Left lung (tissue), 10 donors: ENCODE data around the gene GRK7. TPM values are rescaled to one million over a fixed set of nuclear protein-coding genes. Genes with fewer than 3 reads are reported as not detected.

ENCODE experiments used
- ATAC-seq: fragments of 200-7000 bp; cut with Tn5 transposase; one replicate; pipeline ENCODE4 v1.9.1; 2020; ENCODE audit warnings: moderate library complexity
- DNase-seq, 4 donors: peaks; one replicate each; pipeline ENCODE4 v3.0.0-alpha.2; 2013 to 2020
- H3K27ac ChIP-seq, 2 donors: fragments of 200-600 bp; sonication (generic) in 1 of 2; one replicate each; pipeline versions ENCODE4 v1.5.0 to v1.8.0; 2020 to 2021
- H3K27me3 ChIP-seq, 2 donors: fragments of 200-600 bp; sonication (generic) in 1 of 2; one replicate each; pipeline versions ENCODE4 v1.5.0 to v1.8.0; 2020 to 2021
- H3K36me3 ChIP-seq, 2 donors: fragments of 200-600 bp; sonication (generic) in 1 of 2; one replicate each; pipeline versions ENCODE4 v1.5.0 to v1.8.0; 2020 to 2021
- H3K4me1 ChIP-seq, 2 donors: fragments of 200-600 bp; one replicate each; pipeline ENCODE4 v1.8.0; 2021
- H3K4me3 ChIP-seq, 2 donors: fragments of 200-600 bp; sonication (generic) in 1 of 2; one replicate each; pipeline versions ENCODE4 v1.5.0 to v1.8.0; 2020 to 2021; ENCODE audit warnings: mild to moderate bottlenecking in 1 of 2
- H3K9me3 ChIP-seq, 2 donors: fragments of 200-600 bp; sonication (generic) in 1 of 2; one replicate each; pipeline versions ENCODE4 v1.5.0 to v1.8.0; 2020 to 2021
- CTCF ChIP-seq, 2 donors: fragments of 200-600 bp; sonication (generic) in 1 of 2; IDR thresholded peaks; one replicate each; pipeline versions ENCODE4 v1.5.0 to v1.8.0; 2021; ENCODE audit warnings: antibody characterized with exemption in 2 of 2
- intact Hi-C, 2 donors: fragments of 100-400 bp; cut with DNase I; formaldehyde crosslinking; loops; one replicate each; pipeline versions ENCODE4 v1.11.2 to v1.14.2; 2022
- polyA plus RNA-seq, 6 donors: library from polyadenylated mRNA; unstranded; fragments of 120-200 nt; gene quantifications; one replicate each; pipeline ENCODE4 v1.2.1, GENCODE V29; 2013; ENCODE audit not compliant: insufficient read length in 6 of 6
- total RNA-seq, 2 donors: library from RNA; stranded (reverse); fragmentation: NEBNext Ultra II Directional; extraction: Animal tissue kit (Norgen Biotek cat#: 25700); gene quantifications; one replicate each; pipeline ENCODE4 v1.2.1, GENCODE V29; 2021
- donor health status: DM: no; HTN: yes; CAD: no.
- donor health status: DM: no; HTN: no; CAD: no.

Gene GRK7
- total and polyA plus RNA-seq, 8 donors, result 0.06 to 0.19 (median 0.13) TPM; not detected in 2

- ATAC-seq, result no peak
- intact Hi-C loops, result no loop called here
- no peak for TF ChIP-seq CTCF (IDR thresholded peaks at IDR 0.05)
Measured at GRCh38 chr3:141808586-141808985, 45.4 kb downstream of the GRK7 start.

GRCh38 chr3:141810161-141810560 is 47.0 kb downstream of the GRK7 start:
- ATAC-seq, result no peak
- H3K36me3 ChIP-seq, result no peaks in the 10 kb centered on the region
- H3K27me3 ChIP-seq, result no peaks in the 10 kb centered on the region
- no peak overlapping the region for H3K27ac ChIP-seq
- intact Hi-C loops, result no loop called here
- no peak for DNase-seq
- no peaks in the 10 kb centered on the region for H3K4me1 ChIP-seq
- no peaks in the 10 kb centered on the region for H3K9me3 ChIP-seq
- TF ChIP-seq CTCF (IDR thresholded peaks at IDR 0.05), result no peak
- no peak overlapping the region for H3K4me3 ChIP-seq

More at GRCh38 chr3:141808586-141808985, 45.4 kb downstream of the GRK7 start:
- no peaks in the 10 kb centered on the region for H3K4me1 ChIP-seq
- no peaks in the 10 kb centered on the region for H3K27me3 ChIP-seq
- no peaks in the 10 kb centered on the region for H3K36me3 ChIP-seq
- H3K4me3 ChIP-seq, result no peak overlapping the region
- H3K27ac ChIP-seq, result no peak overlapping the region
- no peak for DNase-seq
- H3K9me3 ChIP-seq, result no peaks in the 10 kb centered on the region

GRCh38 chr3:141811348-141811747 is 48.1 kb downstream of the GRK7 start:
- Histone ChIP-seq H3K27me3 (no peaks in the 10 kb centered on the region), H3K9me3 (no peaks in the 10 kb centered on the region), H3K4me1 (no peaks in the 10 kb centered on the region), H3K36me3 (no peaks in the 10 kb centered on the region), H3K4me3 (no peak overlapping the region), H3K27ac (no peak overlapping the region)
- no peak for TF ChIP-seq CTCF (IDR thresholded peaks at IDR 0.05)
- no peak for DNase-seq
- intact Hi-C loops, result no loop called here
- ATAC-seq, result no peak

- H3K9me3 ChIP-seq, result no peaks in the 10 kb centered on the region
- no peaks in the 10 kb centered on the region for H3K36me3 ChIP-seq
- TF ChIP-seq CTCF (IDR thresholded peaks at IDR 0.05), result no peak
- intact Hi-C loops, result no loop called here
- ATAC-seq (no peak), DNase-seq (no peak)
- no peaks in the 10 kb centered on the region for H3K27me3 ChIP-seq
- H3K27ac ChIP-seq, result no peak overlapping the region
- H3K4me3 ChIP-seq, result no peak overlapping the region
- H3K4me1 ChIP-seq, result no peaks in the 10 kb centered on the region
Measured at GRCh38 chr3:141812084-141812483, 48.9 kb downstream of the GRK7 start.

- TF ChIP-seq CTCF (IDR thresholded peaks at IDR 0.05), result no peak
- DNase-seq, result no peak
- intact Hi-C loops, result no loop called here
Measured at GRCh38 chr3:141812586-141812985, 49.4 kb downstream of the GRK7 start.

More at GRCh38 chr3:141812586-141812985, 49.4 kb downstream of the GRK7 start:
- Histone ChIP-seq H3K27me3 (no peaks in the 10 kb centered on the region), H3K9me3 (no peaks in the 10 kb centered on the region), H3K27ac (no peak overlapping the region), H3K4me1 (no peaks in the 10 kb centered on the region), H3K36me3 (no peaks in the 10 kb centered on the region), H3K4me3 (no peak overlapping the region)
- ATAC-seq, result no peak

Other genes with a start within 250 kb of the GRK7 start
- 10 to 100 TPM; 88.1 to 94.6 TPM for gene RNF7, start 25.1 kb upstream of the GRK7 start, total RNA-seq
- gene RNF7, start 25.1 kb upstream of the GRK7 start, polyA plus RNA-seq, result 100 to 1,000 TPM in 3 of 6 donors, 10 to 100 TPM in 3; 92.0 to 107 (median 98.4) TPM
- gene ATP1B3, start 113.2 kb downstream of the GRK7 start, total RNA-seq, result 100 to 1,000 TPM; 166 to 262 TPM
- 100 to 1,000 TPM; 107 to 131 (median 119) TPM for gene ATP1B3, start 113.2 kb downstream of the GRK7 start, polyA plus RNA-seq